ENCODE results near the gene CHEK1.
"Not testable (repeated sequence)": the region's sequence is repeated elsewhere in the genome, so short reads cannot be mapped to it uniquely, and the experiment has no call there.

The CHEK1 gene

DNA sequence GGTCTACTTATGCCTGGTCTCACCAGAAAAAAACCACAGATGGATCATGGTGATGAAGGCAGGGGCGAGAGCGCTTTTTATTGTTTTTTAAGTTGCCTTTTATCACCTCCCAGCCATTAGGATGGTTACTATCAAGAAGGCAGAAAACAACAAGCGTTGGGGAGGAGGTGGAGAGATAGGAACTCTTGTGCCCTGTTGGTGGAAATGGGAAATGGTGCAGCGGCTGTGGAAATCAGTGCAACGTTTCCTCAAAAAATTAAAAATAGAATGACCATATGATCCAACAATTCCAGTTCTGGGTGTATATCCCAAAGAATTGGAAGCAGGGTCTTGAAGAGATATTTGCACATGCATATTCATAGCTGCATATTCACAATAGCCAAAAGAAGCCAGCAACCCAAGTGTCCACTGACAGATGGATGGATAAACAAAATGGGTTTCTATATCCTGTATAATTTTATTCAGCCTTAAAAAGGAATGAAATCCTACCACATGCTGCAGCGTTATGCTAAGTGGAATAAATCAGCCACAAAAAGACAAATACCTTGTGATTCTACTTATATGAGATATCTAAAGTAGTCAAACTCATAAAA, 76.2 kb downstream of the CHEK1 start:
- no peak for DNase-seq (ENCODE audit: low read depth)

- DNase-seq (ENCODE audit: low read depth) = no peak
These were observed 77.1 kb downstream of the CHEK1 start for GRCh38 chr11:125701858-125702621.

DNA sequence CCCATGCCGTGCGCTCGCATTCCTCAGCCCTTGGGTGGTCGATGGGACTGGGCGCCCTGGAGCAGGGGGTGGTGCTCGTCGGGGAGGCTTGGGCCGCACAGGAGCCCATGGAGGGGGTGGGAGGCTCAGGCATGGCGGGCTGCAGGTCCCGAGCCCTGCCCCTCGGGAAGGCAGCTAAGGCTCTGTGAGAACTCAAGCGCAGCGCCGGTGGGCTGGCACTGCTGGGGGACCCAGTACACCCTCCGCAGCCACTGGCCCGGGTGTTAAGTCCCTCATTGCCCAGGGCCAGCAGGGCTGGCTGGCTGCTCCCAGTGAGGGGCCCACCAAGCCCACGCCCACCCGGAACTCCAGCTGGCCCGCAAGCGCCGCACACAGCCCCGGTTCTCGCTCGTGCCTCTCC, 79.7 kb downstream of the CHEK1 start:
- DNase-seq (ENCODE audit: low read depth) = not testable (repeated sequence)

DNA sequence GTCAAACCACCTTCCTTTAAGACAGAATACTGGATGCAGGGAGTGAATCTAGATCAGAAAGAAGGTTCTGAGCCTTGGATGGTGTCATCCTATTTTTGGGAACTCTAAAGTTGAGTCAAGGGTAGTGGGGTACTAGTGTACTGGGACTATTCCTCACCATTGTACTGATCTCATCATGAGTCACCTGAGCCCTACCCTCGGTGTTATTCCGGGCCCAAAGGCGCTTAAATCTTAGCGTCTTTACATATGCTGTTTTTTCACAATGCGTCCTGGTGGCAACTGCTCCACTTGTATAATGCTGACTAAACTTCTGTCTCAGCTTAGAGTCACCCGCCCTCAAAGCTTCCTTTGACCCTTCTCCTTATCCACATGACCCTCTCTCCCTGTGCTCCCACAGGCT, 95.8 kb downstream of the CHEK1 start:
- DNase-seq (ENCODE audit: low read depth) = no peak

GRCh38 chr11:125724125-125724524, 99.2 kb downstream of the CHEK1 start:
- DNase-seq (ENCODE audit: low read depth) = no peak

All from HS-27A (cell line).